Measurements from ENCODE around the gene KCTD3. TPM values are rescaled to one million over a fixed set of nuclear protein-coding genes. Genes with fewer than 3 reads are reported as not detected.

Gene KCTD3
- total RNA-seq, 1 experiment from 2014 or later: 52.8 TPM

GRCh38 chr1:215608646-215609045 is 41.5 kb downstream of the KCTD3 start:
- H3K4me1 ChIP-seq (ENCODE audit: insufficient read depth, low read length): no peaks in the 10 kb centered on the region
- intact Hi-C loops (cut with micrococcal nuclease): loop anchor here (10.0 kb wide), 1 partner anchor 54 kb away; no protein-coding TSS in a partner anchor
- TF ChIP-seq EZH2 (IDR thresholded peaks at IDR 0.05; ENCODE audit: low read length, unreplicated experiment) (no peak), EZH2phosphoT487 (IDR thresholded peaks at IDR 0.05; ENCODE audit: borderline replicate concordance, low read length) (no peak), CTCF (conservative IDR thresholded peaks at IDR 0.05; ENCODE audit: low read depth, low read length) (no peak)
- CTCF ChIA-PET: interaction anchor here (0.5 kb wide), 1 partner anchor 1022 kb away, joined by 4 read pairs; no protein-coding TSS in a partner anchor
- no peak overlapping the region for H2AFZ ChIP-seq (ENCODE audit: low read length)
- no TSS peak for BruUV-seq (replicated peaks)
- ATAC-seq (no peak), DNase-seq (no peak)
- H3K27me3 ChIP-seq (ENCODE audit: low read length): no peaks in the 10 kb centered on the region
- no peaks in the 10 kb centered on the region for H3F3A ChIP-seq (ENCODE audit: low read length, unreplicated experiment)
- H3K9ac ChIP-seq (ENCODE audit: low read length): no peak overlapping the region
- H3K4me3 ChIP-seq (ENCODE audit: low read length): no peak overlapping the region
- H3K9me2 ChIP-seq (replicated peaks; ENCODE audit: low read length): no peaks in the 10 kb centered on the region
- no peaks in the 10 kb centered on the region for H3K9me3 ChIP-seq (ENCODE audit: low read length)
- H3K4me2 ChIP-seq (ENCODE audit: low read length): no peak overlapping the region
- POLR2A ChIA-PET (ENCODE audit: unreplicated experiment): no interaction called here
- H3K27ac ChIP-seq (ENCODE audit: low read length): no peak overlapping the region
- no peaks in the 10 kb centered on the region for H3K79me2 ChIP-seq (ENCODE audit: low read length)
- H4K20me1 ChIP-seq (ENCODE audit: low read length): 0 out of 2 replicates have a peak, but pooled peaks cover 5% of the 10 kb centered on the region
- H3K36me3 ChIP-seq (ENCODE audit: low read depth, low read length): peaks cover 61% of the 10 kb centered on the region

GRCh38 chr1:215612391-215612790 is 45.3 kb downstream of the KCTD3 start:
- no peak overlapping the region for H3K4me3 ChIP-seq (ENCODE audit: low read length)
- H3K9me2 ChIP-seq (replicated peaks; ENCODE audit: low read length): no peaks in the 10 kb centered on the region
- POLR2A ChIA-PET (ENCODE audit: unreplicated experiment): interaction anchor here (0.6 to 0.7 kb wide), 2 partner anchors 119 to 721 kb away, joined by 3 read pairs; no protein-coding TSS in a partner anchor
- H3F3A ChIP-seq (ENCODE audit: low read length, unreplicated experiment): no peaks in the 10 kb centered on the region
- H3K36me3 ChIP-seq (ENCODE audit: low read depth, low read length): peaks cover 50% of the 10 kb centered on the region
- no peak for DNase-seq
- no peak; the same call in 1 of the 2 replicates for ATAC-seq
- H2AFZ ChIP-seq (ENCODE audit: low read length): no peak overlapping the region
- intact Hi-C loops (cut with micrococcal nuclease): no loop called here
- no peaks in the 10 kb centered on the region for H3K27me3 ChIP-seq (ENCODE audit: low read length)
- CTCF ChIA-PET: no interaction called here
- H3K4me1 ChIP-seq (ENCODE audit: insufficient read depth, low read length): no peaks in the 10 kb centered on the region
- no peaks in the 10 kb centered on the region for H4K20me1 ChIP-seq (ENCODE audit: low read length)
- no TSS peak for BruUV-seq (replicated peaks)
- H3K79me2 ChIP-seq (ENCODE audit: low read length): no peaks in the 10 kb centered on the region
- TF ChIP-seq EZH2 (IDR thresholded peaks at IDR 0.05; ENCODE audit: low read length, unreplicated experiment) (no peak), CTCF (conservative IDR thresholded peaks at IDR 0.05; ENCODE audit: low read depth, low read length) (no peak), EZH2phosphoT487 (IDR thresholded peaks at IDR 0.05; ENCODE audit: borderline replicate concordance, low read length) (no peak)
- H3K9ac ChIP-seq (ENCODE audit: low read length): no peak overlapping the region
- no peaks in the 10 kb centered on the region for H3K9me3 ChIP-seq (ENCODE audit: low read length)
- H3K27ac ChIP-seq (ENCODE audit: low read length): no peak overlapping the region
- H3K4me2 ChIP-seq (ENCODE audit: low read length): no peak overlapping the region

- ChIA-PET CTCF (no interaction called here), POLR2A (ENCODE audit: unreplicated experiment) (no interaction called here)
- H3K36me3 ChIP-seq (ENCODE audit: low read depth, low read length): peaks cover 46% of the 10 kb centered on the region
- no peak for TF ChIP-seq EZH2phosphoT487 (IDR thresholded peaks at IDR 0.05; ENCODE audit: borderline replicate concordance, low read length)
- TF ChIP-seq CTCF (conservative IDR thresholded peaks at IDR 0.05; ENCODE audit: low read depth, low read length): no peak
- no peak for TF ChIP-seq EZH2 (IDR thresholded peaks at IDR 0.05; ENCODE audit: low read length, unreplicated experiment)
- H3K9me2 ChIP-seq (replicated peaks; ENCODE audit: low read length): no peaks in the 10 kb centered on the region
- H3K9me3 ChIP-seq (ENCODE audit: low read length): no peaks in the 10 kb centered on the region
- DNase-seq: no peak
- H3K79me2 ChIP-seq (ENCODE audit: low read length): no peaks in the 10 kb centered on the region
- intact Hi-C loops (cut with micrococcal nuclease): no loop called here
- H3K9ac ChIP-seq (ENCODE audit: low read length): no peak overlapping the region
- no peaks in the 10 kb centered on the region for H3K27me3 ChIP-seq (ENCODE audit: low read length)
- no TSS peak for BruUV-seq (replicated peaks)
- H3K4me3 ChIP-seq (ENCODE audit: low read length): no peak overlapping the region
- H3K27ac ChIP-seq (ENCODE audit: low read length): no peak overlapping the region
- no peaks in the 10 kb centered on the region for H4K20me1 ChIP-seq (ENCODE audit: low read length)
- H3K4me1 ChIP-seq (ENCODE audit: insufficient read depth, low read length): no peaks in the 10 kb centered on the region
- ATAC-seq: no peak
- H3F3A ChIP-seq (ENCODE audit: low read length, unreplicated experiment): no peaks in the 10 kb centered on the region
- no peak overlapping the region for H3K4me2 ChIP-seq (ENCODE audit: low read length)
- H2AFZ ChIP-seq (ENCODE audit: low read length): no peak overlapping the region
Measured at GRCh38 chr1:215617979-215618378, 50.9 kb downstream of the KCTD3 start.

All from PC-3 (cell line).